Right lobe of liver (tissue), 4 donors: ENCODE data around the gene ABCG5.

Experiments used
- CTCF ChIP-seq, 4 donors: fragments of 200-600 bp in 3 of 4; fragments of 450-650 bp in 1 of 4; IDR thresholded peaks; one replicate each; pipeline versions ENCODE4 v1.5.1 to v1.8.0; 2016 to 2022; ENCODE audit warnings: antibody characterized with exemption in 4 of 4, mild to moderate bottlenecking in 2 of 4
- POLR2A ChIP-seq: fragments of 450-650 bp; IDR thresholded peaks from one replicate; pipeline ENCODE4 v1.6.1; 2017; ENCODE audit warnings: antibody characterized with exemption, mild to moderate bottlenecking
- donor health status: DM: no; HTN: no; CAD: no.
- donor health status: DM: no; HTN: no; CAD: no.
- donor health status: DM: no; HTN: yes; CAD: no.

GRCh38 chr2:43798300-43798699 lies 40.3 kb downstream of the ABCG5 start:
- peak; percentile 30 to 52 (median 44) for TF ChIP-seq CTCF (IDR thresholded peaks at IDR 0.05)
- no peak for TF ChIP-seq POLR2A
